Measurements from ENCODE around the gene SMYD3.

GRCh38 chr1:246335151-246335550 is 171.9 kb downstream of the SMYD3 start:
- no peak for TF ChIP-seq POLR2AphosphoS5 (IDR thresholded peaks at IDR 0.05; ENCODE audit: low read length)
- no peak for TF ChIP-seq SIX5 (IDR thresholded peaks at IDR 0.05; ENCODE audit: low read depth, low read length, severe bottlenecking)
- no peak for TF ChIP-seq NKRF (conservative IDR thresholded peaks at IDR 0.05)
- no peak for TF ChIP-seq DPF2 (IDR thresholded peaks at IDR 0.05)
- no peak for TF ChIP-seq ZBTB33 (IDR thresholded peaks at IDR 0.05)
- no peak for TF ChIP-seq GABPA (IDR thresholded peaks at IDR 0.05; ENCODE audit: low read depth)
- TF ChIP-seq POLR2A (IDR thresholded peaks at IDR 0.05; ENCODE audit: low read depth, low read length): no peak
